Pulmonary artery endothelial cell (primary cell): Measurements from ENCODE around the gene PPIC. TPM values are rescaled to one million over a fixed set of nuclear protein-coding genes. Genes with fewer than 3 reads are reported as not detected.
A peak's percentile ranks its signal among the peaks of the same experiment; 100 is the strongest.

Source experiments
- DNase-seq: peaks from one replicate; pipeline ENCODE4 v3.0.0-alpha.2; 2011; ENCODE audit warnings: low read depth, low spot score
- total RNA-seq: library from RNA; depleted of rRNA; stranded (reverse); fragments of >200 nt; gene quantifications from 2 replicates; pipeline ENCODE4 v1.2.3, GENCODE V29; 2014

PPIC gene
- 41.3 and 52.2 TPM in 2 replicates for total RNA-seq

DNA sequence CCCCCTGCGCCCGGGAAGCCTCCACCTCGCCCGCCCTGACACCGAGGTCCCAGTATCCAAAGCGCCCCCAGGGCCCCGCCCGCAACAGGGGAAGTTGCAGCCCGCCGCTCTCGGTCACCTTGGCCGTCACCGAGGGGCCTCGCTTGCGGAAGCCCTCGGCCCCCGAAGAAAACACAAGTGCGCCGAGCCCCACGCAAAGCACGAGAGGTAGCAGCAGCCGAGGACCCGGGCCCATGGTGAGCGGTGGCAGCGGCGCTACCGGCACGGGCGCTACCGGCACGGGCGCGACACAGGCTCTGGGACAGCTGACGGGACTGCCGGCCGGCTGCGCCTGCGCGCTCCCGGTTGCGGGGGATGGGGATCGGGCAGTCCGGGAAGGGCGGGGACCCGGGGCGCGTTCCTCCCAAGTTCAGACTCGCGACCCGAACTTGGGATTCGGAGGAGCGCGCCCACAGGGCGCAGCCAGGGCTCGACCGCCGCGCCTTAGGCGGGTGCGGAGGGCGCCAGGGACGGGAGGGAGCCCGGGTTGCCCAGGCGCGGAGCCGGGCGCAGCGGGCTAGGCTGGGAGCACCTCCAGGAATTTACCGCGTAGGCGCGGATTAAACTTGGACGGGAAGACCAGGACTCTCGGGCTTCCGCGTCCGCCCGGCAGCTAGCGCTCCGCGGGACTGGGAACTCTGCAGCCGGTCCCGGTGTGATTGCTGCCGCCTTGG is at the start of gene PPIC:
Gene PPIC, minus strand, starts transcription at position 335 of the 713 bp plus-strand sequence. Its CDS starts 100 bp downstream, at position 235.
- DNase-seq, result peak; percentile 36

DNA sequence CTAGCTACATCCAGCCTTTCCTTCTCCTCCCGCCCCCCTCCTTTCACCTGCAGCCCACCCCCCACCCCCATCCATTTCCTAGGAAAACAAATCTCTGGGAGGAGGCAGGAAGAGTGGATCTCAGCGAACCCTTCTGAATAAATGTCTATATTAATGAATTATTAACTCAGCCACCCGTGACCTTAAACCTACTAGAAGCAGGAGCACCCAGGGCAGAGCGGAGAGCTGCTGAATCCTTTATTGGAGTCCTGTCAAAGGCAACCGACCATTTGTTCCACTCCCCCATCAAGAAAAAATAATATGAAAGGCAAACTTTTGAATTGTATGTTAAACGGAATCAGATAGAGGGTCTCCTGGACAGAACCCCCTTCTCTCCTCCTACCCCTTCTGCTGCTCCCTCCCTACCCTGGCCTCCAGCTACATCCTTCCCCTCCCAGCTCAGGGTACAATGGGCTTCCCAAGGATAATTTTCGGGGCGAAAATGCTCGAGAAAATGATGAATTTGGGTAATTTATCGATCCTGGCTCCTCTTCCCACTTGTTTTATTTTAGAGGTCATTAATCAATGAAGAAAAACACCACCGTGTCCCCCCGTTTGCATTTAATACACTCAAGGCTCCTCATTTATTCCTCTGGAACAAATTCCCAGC is 49.2 kb upstream of the PPIC start:
- no peak for DNase-seq

DNA sequence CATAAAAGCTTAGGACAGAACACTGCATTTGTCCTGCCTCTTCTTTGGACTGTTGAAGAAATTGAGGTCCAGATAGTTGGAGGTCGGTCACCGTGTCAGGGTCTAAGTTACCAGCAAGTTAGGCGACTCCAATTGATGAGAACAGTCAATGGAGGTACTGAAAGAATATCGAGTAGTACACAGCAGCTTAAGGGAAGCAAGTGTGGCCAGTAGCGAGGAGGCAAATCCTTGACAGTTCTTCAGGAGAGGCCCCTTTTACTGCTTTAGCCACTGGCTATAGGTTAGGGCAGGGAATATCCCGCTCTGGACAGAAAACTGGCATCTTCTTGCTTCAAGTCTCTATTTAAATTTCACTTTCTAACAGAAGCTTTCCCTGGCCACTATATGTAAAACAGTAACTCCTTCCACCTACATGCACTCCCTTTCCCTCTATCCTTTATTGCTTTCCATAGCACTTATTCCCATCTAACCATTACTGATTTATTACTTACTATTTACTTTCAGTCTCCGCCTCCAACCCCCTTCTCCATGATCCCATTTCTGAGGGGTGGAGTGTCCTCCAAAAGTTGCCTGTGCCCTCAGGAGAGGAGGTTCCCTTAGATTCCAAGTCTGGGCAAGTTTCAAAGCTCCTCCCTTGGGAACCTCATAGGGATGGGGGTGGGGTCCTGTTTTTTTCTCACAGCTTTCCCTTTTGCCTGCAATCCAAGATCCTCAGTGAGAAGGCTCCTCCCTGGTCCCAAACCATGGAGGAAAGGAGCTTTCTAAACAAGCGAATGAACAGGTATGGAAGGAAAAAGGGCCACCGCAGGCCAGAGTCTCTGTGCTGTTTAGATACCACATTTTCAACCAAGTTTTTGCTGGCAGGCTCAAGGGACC is 48.4 kb upstream of the PPIC start:
- DNase-seq, result no peak

DNA sequence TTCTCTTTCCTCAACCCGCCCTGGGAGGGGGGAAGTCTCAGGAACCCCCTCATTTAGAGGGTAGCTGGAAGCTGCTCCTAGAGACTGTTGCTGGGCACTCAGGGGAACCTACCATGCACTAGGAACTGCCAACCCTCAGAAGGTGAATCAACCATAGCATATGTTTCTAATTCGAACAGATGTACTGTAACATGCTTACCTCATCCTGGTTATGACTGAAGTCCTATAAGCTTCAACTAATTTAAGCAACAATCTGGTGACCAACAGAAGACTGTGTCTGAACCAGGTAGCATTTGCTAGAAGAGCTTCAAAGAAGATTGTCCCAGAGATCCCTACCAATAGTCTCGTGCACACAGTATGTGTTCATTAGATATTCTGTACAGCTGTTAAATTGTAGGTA is 46.8 kb upstream of the PPIC start:
- DNase-seq, result no peak

DNA sequence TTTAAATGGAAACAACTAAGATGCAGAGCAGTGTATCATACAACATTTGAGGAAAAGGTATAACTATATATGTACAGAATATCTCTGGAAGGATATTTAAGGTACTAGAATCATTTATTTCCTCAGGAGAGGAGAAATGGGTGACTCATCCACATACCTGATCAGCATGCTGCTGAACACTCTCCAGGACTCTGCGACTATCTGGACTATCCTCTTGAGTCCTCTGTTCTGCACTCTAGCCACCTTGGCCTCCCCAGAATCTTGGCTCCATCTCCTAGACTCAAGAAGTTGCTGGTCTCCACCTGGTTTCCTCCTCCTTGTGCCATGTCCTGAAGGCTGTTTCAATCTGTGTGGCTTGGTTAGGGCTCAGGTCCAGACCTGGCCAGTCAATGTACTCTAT is 43.7 kb upstream of the PPIC start:
- DNase-seq, result no peak

DNA sequence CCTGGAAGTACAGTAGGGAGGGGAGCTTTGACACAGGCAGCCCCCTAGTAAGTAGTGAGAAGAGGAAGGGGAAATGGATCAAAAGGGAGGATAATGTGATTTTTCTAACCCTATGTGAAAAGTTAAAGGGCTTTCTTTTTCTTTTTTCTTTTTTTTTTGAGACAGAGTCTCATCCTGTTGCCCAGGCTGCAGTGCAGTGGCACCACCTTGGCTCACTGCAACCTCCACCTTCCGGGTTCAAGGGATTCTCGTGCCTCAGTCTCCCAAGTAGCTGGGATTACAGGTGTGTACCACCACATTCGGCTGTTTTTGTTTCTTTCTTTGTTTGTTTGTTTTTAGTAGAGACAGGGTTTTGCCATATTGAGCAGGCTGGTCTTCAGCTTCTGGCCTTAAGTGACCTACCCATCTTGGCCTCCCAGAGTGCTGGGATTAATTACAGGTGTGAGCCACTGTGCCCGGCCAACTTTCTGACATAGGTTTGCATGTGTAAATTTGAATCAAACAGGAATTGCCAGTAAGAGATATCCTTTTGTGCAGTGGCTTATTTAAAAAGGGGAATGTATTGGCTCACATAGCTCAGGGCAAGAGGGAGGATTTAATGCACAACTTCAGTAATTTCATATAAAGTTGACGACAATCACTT is 39.1 kb upstream of the PPIC start:
- no peak for DNase-seq

DNA sequence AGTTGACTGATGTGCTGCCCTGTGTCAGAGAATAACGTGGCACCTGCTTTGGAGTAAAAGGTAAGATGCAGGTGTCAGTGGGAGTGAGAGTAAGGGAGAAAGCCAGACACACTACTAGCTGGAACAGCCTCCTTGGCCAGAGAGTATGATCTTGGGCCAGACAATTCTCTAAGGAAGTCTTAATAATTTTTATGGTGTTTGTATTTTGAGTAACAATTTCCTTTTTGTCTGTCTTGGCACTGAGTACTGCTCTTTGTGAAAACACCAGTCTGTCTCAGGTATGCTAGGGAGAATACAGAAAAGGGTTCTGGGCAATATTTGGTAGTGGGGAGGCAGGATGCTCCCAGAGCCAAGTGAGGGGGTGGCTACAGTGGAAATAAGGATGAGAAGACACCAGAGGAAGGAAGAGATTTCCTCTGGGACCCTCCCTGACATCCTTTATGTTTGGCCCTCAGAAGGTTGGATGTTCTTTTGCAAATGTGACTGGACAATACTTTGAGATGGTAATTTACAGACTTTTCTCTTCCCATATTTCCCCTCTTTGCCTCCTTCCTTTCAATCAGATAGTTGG is 31.9 kb upstream of the PPIC start:
- DNase-seq, result no peak

DNA sequence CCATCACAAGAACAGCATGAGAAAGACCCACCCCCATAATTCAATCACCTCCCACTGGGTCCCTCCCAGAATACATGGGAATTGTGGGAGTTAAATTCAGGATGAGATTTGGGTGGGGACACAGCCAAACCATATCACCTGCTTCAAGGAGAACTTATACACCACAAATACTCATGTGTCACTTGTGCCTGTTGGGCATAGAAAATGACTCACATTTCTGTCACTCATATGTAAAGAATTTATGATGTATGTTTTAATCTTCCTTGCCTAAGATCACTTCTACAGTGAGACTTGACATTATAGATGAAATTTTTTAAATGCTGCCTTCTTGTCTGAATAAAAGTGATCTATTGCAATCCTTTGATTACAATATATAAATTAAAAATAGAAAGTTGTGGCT is 29.5 kb upstream of the PPIC start:
- DNase-seq, result no peak

DNA sequence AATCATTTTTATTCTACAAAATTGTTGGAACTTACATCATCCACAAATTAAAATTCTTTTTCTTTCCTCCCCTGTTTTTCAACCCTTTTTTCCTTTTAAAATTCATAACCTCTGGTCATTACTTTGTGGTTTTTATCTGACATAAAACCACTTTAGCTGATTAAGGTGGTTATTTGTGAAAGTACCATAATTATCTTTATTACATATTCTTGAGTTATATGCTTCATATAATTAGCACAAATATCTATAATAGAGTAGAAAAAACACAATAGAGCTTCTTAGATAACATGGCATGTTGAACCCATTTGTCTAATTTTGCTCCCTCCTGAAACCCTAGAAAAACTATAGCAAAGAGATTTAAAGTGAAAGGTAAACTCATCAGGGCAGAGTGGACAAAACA is 22.9 kb upstream of the PPIC start:
- no peak for DNase-seq

DNA sequence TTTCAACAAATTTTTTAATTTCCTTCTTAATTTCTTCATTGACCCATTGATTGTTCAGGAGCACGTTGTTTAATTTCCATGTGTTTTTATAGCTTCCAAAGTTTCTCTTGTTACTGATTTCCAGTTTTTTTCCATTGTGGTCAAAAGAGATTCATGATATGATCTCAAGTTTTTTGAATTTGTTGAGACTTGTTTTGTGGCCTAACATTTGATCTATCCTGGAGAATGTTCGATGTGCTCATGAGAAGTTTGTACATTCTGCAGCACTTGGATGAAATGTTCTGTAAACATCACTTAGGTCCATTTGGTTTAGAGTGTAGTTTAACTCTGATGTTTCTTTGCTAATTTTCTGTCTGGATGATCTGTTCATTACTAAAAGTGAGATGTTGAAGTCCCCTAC is 14.7 kb upstream of the PPIC start:
- DNase-seq, result no peak

DNA sequence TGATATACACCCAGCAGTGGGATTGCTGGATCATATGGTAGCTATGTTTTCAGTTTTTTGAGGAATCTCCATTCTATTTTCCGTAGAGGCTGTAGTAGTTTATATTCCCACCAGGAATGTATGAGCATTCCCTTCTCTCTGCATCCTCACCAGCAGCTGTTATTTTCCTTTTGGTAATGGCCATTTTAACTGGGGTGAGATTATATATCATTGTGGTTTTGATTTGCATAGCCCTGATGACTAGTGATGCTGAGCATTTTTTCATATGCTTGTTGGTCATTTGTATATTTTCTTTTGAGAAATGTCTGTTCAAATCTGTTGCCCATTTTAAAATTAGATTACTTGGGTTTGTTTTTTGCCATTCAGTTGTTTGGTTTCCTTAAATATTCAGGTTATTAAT is 11.2 kb upstream of the PPIC start:
- DNase-seq, result no peak

DNA sequence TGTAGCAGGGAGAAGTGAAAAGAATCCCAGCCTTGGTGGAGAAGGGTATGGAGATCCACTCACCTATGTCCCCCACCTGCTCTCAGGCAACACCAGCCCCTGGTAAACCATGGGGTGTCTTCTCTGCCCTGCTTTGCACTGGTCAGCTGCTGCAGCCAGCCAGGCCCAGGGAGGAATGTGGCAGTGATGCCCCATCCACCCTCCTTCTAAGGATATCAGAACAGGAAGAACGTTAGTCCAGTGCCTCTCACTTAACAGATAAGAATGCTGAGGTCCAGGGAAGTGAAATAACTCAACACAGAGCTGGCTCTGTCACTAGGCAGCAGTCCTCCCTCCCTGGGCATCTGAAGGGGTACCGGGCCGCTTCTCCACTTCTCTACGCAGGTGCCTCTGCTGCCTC is 9.7 kb upstream of the PPIC start:
- DNase-seq, result no peak

DNA sequence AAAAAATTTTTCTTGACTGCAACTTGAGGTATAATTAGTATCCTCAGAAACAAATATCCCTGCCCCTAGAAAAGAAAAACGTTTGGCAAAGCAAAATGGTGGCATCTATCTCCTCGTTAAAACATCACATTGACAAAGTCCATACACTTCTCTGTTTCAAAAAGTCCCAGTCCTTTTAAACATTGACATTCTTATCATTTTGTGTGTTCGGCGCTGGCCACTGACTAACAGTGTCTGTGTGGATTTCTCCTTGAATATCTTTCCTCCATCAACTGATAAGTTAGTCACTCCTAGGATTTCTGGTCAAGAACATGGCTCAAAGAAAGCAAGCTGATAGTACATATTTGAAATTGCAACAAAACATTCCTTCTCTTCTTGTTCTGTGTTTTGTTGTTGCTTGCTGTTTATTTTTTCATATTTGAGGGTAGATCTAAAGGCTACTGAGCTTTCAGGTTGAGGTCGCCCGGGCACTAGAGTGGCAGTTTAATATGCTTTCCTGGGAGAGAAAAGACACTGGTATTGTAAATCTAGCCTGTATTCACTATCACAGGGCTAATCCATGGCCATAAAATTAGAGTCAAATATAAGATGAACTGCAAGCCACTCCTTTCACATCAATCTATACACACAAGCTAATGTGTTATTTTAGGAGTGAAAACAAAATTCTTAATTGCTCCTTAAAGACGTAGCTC is 8.5 kb upstream of the PPIC start:
- DNase-seq, result no peak

DNA sequence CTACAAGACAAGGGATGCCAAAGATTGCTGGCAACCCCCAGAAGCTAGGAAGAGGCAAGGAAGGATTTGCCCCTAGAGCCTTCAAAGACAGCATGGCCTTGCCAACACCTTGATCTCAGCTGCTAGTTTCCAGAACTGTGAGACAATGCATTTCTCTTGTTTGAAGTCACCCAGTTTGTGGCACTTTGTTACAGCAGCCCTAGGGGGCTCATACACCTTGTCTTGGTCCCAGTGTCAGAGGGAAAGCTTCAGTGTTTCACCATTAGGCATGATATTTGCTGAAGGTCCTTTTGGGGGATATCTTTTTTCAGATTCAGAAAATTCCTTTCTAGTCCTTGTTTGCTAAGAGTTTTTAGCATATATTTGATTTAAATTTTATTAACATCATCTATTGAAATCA is 3.1 kb upstream of the PPIC start:
- DNase-seq, result no peak

DNA sequence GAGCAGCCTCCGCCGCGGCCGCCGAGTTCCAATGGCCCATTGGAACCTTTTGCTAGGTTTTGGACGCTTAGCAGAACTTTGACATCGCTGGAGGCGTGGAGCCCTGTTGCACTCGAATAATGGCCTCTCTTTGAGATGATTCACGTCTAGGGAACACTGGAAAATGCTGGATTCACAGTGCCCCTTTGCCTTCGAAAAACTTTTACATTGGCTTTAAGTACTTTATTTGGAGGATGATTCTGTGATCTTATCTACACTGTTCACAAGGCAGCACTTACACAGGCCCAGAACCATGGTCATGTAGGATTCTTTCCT is 536 bp upstream of the PPIC start:
- DNase-seq, result no peak

DNA sequence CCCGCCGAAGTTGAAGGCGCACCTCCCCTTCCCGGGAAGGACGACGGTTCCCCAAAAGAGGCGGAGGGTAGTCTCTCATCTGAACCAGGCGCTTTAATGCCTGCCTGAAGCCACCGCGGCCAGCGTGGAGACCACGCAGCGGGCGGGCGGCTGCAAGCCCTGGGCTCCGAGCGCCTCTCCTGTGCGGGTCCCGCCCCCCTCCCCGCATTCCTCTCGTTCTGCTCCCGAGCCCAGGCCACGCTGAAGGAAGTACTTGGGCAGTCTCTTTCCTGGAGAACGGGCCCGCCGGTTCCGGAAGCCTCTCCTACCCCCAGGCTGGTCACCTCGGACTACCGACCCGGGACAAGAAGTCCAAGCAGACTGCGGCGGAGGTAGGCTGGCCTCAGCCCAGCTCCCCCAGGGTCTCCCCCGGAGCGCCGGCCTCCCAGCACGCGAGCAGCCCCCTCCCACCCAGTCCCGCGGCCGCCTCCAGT is 571 bp downstream of the PPIC start:
- DNase-seq, result no peak

DNA sequence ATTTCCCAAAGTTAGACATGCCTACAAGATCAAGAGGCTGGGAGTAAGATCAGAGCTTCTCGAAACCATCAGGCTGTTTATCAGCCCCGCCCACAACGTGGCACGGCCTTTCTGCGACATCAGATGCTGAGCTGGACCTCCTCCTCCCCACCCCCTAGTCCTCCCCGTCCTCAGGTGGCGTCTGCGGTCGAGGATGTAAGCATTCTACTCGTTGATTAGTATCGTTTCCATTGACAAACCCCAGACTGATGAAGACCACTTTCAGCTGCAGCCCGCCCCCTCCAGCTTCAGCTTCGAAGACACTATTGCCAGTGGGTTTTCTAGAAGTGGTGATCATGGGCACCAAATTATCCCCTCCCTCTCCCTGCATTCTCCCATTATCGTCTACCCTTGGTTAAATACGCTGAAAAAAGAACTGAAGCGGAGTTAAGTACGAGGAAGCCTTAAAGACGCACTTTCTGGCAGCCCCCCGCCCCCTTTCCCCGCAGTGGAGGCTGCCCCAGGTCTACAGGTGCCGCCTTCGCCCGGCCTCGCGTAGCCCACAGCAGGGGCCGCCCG is 1.1 kb downstream of the PPIC start:
- no peak for DNase-seq

DNA sequence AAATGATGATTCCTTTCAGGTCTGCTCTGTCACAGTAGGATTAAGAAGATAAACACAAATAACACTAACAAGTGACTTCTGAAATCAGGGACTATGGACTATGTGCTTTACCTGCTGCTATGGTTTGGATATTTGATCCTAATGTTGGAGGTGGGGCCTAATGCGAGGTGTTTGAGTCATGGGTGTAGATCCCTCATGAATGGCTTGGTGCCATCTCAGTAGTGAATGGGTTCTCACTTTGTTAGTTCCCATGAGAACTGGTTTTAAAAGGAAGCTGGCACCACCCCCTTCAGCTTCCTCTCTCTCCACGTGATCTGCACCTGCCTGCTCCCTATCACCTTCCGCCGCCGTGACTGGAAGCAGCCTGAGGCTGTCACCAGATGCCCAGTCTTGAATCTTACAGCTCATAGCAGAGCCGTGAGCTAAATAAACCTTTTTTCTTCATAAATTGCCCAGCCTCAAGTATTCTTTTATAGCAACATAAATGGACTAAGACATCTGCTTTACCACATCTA is 3.3 kb downstream of the PPIC start:
- DNase-seq, result no peak

DNA sequence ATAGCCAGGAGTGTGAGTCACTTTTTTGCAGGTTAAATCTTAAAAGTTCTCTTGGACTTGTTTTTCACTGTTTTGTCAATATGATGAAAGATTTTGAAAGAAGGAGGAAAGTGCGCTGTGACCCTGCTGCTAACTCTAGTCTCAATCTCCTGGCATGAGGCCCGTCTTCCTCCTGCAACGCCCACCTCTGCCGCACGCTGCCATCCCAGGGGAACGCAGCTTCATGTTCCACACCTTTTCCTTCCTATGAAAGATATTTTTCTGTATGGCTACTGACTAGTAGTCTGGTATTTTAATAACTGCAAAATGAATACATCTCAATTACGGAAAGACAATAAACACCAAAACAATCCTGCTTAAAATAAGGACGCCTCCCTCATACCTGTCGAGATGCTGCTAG is 8.3 kb downstream of the PPIC start:
- no peak for DNase-seq

DNA sequence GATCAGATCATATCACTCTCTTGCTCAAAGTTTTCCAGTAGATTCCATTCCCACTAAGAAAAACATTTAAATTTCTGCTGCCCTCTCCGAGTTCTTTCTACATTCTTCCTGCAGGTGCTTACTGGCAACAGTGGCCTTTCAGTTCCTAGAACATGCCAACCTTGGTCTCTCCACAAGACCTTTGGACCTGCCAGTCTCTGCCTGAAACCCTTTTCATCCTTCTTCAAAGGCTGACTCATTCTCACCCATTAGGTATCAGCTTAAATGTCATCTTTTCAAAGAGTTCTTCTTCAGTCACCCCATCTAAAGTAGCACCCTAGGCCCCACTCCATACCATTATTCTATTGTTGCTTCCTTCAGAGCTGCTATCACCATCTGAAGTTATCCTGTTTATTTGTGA is 21.8 kb downstream of the PPIC start:
- no peak for DNase-seq
